ENCODE results near the gene FNDC3A.
A peak's percentile ranks its signal among the peaks of the same experiment; 100 is the strongest.
"Not testable (repeated sequence)": the region's sequence is repeated elsewhere in the genome, so short reads cannot be mapped to it uniquely, and the experiment has no call there.

Gene FNDC3A

GRCh38 chr13:49097374-49097773 is 121.7 kb downstream of the FNDC3A start:
- DNase-seq: no peak

GRCh38 chr13:49098198-49098597 is 122.5 kb downstream of the FNDC3A start:
- DNase-seq: no peak

- DNase-seq: no peak
These were observed 123.2 kb downstream of the FNDC3A start for GRCh38 chr13:49098771-49099512.

GRCh38 chr13:49099513-49099877 is 123.8 kb downstream of the FNDC3A start:
- DNase-seq: no peak

GRCh38 chr13:49100637-49101570 is 125.2 kb downstream of the FNDC3A start:
- DNase-seq: no peak

- DNase-seq: no peak
These were observed 132.5 kb downstream of the FNDC3A start for GRCh38 chr13:49108196-49108595.

GRCh38 chr13:49110122-49110912 is 134.6 kb downstream of the FNDC3A start:
- DNase-seq: peak; percentile 87

GRCh38 chr13:49110913-49111170 is 135.1 kb downstream of the FNDC3A start:
- DNase-seq: peak; percentile 11

- no peak for DNase-seq
These were observed 137.2 kb downstream of the FNDC3A start for GRCh38 chr13:49112782-49113525.

- no peak for DNase-seq
These were observed 138.0 kb downstream of the FNDC3A start for GRCh38 chr13:49113526-49114286.

- no peak for DNase-seq
These were observed 141.2 kb downstream of the FNDC3A start for GRCh38 chr13:49116873-49117272.

- DNase-seq: not testable (repeated sequence)
These were observed 142.7 kb downstream of the FNDC3A start for GRCh38 chr13:49118455-49118854.

- DNase-seq: no peak
These were observed 149.1 kb downstream of the FNDC3A start for GRCh38 chr13:49124693-49125304.

- DNase-seq: no peak
These were observed 150.3 kb downstream of the FNDC3A start for GRCh38 chr13:49125964-49126524.

GRCh38 chr13:49132479-49133002 is 156.8 kb downstream of the FNDC3A start:
- no peak for DNase-seq

- DNase-seq: no peak
These were observed 158.6 kb downstream of the FNDC3A start for GRCh38 chr13:49134305-49134704.

GRCh38 chr13:49137138-49137643 is 161.5 kb downstream of the FNDC3A start:
- not testable (repeated sequence) for DNase-seq

- no peak for DNase-seq
These were observed 165.3 kb downstream of the FNDC3A start for GRCh38 chr13:49140910-49141611.

- DNase-seq: no peak
These were observed 171.2 kb downstream of the FNDC3A start for GRCh38 chr13:49146950-49147355.

GRCh38 chr13:49148405-49148804 is 172.7 kb downstream of the FNDC3A start:
- no peak for DNase-seq

Measured in NCI-H1105 treated with DMSO at 0.1 percent for 48 hours (cell line).